Mucosa of descending colon (tissue), 3 donors: Measurements from ENCODE around the gene PFKL. TPM values are rescaled to one million over a fixed set of nuclear protein-coding genes. Genes with fewer than 3 reads are reported as not detected.
A peak's percentile ranks its signal among the peaks of the same experiment; 100 is the strongest.

ENCODE experiments used
- ATAC-seq: fragments of 200-7000 bp; cut with Tn5 transposase; one replicate; pipeline ENCODE4 v1.9.1; 2020; ENCODE audit warnings: mild to moderate bottlenecking, moderate library complexity
- DNase-seq, 3 donors: peaks; one replicate each; pipeline ENCODE4 v3.0.0-alpha.2; 2020
- H3K36me3 ChIP-seq: fragments of 200-600 bp; one replicate; pipeline ENCODE4 v1.8.0; 2021; ENCODE audit warnings: low read depth, mild to moderate bottlenecking
- H3K4me1 ChIP-seq: fragments of 200-600 bp; one replicate; pipeline ENCODE4 v1.8.0; 2021; ENCODE audit warnings: low read depth, mild to moderate bottlenecking
- H3K4me3 ChIP-seq: fragments of 200-600 bp; one replicate; pipeline ENCODE4 v1.8.0; 2021; ENCODE audit warnings: mild to moderate bottlenecking
- H3K9me3 ChIP-seq: fragments of 200-600 bp; one replicate; pipeline ENCODE4 v1.8.0; 2021; ENCODE audit warnings: mild to moderate bottlenecking
- intact Hi-C, 2 donors: fragments of 100-400 bp; cut with DNase I in 1 of 2; cut with micrococcal nuclease in 1 of 2; formaldehyde crosslinking; loops; one replicate each; pipeline versions ENCODE4 v1.11.0 to v1.11.1; 2022; cut with DNase I, micrococcal nuclease
- total RNA-seq, 3 donors: library from RNA; stranded (reverse); fragmentation: NEBNext Ultra II Directional in 2 of 3; extraction: Animal tissue kit (Norgen Biotek cat#: 25700) in 2 of 3; gene quantifications; one replicate each; pipeline versions ENCODE4 v1.2.1 to v1.2.4, GENCODE V29; 2021 to 2023
- TF ChIP-seq, protein P1 (sequence below): fragments of 200-600 bp; IDR thresholded peaks from one replicate; pipeline ENCODE4 v1.8.0; 2022; ENCODE audit warnings: antibody characterized with exemption, mild to moderate bottlenecking
- donor health status: DM: no; HTN: no; CAD: no; lungs with moderate emphysema.
- donor health status: DM: no; HTN: no; CAD: no.
- donor health status: DM: no; HTN: yes; CAD: no.

Gene PFKL
- total RNA-seq, 3 donors from 2014 or later: 150 to 299 (median 237) TPM

DNA sequence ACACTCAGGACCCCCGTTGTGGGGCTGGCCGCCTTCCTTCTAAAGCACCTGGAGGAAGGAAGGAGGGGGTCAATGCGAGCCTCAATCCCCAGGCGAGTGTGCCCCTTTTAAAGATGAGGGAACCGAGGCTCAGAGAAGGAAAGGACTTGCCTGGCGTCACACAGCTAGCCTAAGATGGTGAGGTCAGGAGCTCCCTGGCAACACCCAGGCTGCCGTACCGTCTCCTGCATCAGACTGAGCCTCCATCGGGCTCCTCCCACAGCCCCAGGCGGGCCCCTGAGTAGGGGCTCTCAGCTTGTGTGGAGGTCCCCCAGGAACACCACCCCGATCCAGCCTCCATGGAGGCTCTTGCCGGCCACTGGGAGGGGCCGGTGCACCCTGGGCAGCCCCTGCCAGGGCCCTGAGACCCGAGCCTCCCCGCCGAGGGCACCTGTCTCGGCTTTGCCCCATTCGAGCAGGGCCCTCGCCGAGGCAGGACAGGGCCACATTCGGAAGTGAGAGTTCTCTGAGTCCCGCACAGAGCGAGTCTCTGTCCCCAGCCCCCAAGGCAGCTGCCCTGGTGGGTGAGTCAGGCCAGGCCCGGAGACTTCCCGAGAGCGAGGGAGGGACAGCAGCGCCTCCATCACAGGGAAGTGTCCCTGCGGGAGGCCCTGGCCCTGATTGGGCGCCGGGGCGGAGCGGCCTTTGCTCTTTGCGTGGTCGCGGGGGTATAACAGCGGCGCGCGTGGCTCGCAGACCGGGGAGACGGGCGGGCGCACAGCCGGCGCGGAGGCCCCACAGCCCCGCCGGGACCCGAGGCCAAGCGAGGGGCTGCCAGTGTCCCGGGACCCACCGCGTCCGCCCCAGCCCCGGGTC, 14.5 kb upstream of the PFKL start, which contains the start of gene AIRE:
Gene AIRE, plus strand, starts transcription at position 739 of the 855 bp plus-strand sequence. CDS start 131 bp downstream, outside the sequence.
- DNase-seq (peak in 2 of 3 donors; percentile 26 to 44), ATAC-seq (peak; percentile 47)
- intact Hi-C loops: no loop called here
- Histone ChIP-seq H3K4me3 (no peak within 1 kb of the TSS), H3K4me1 (no peaks in the 10 kb centered on the region), H3K9me3 (no peaks in the 10 kb centered on the region), H3K36me3 (no peaks in the 10 kb centered on the region)
- TF ChIP-seq, protein P1, sequence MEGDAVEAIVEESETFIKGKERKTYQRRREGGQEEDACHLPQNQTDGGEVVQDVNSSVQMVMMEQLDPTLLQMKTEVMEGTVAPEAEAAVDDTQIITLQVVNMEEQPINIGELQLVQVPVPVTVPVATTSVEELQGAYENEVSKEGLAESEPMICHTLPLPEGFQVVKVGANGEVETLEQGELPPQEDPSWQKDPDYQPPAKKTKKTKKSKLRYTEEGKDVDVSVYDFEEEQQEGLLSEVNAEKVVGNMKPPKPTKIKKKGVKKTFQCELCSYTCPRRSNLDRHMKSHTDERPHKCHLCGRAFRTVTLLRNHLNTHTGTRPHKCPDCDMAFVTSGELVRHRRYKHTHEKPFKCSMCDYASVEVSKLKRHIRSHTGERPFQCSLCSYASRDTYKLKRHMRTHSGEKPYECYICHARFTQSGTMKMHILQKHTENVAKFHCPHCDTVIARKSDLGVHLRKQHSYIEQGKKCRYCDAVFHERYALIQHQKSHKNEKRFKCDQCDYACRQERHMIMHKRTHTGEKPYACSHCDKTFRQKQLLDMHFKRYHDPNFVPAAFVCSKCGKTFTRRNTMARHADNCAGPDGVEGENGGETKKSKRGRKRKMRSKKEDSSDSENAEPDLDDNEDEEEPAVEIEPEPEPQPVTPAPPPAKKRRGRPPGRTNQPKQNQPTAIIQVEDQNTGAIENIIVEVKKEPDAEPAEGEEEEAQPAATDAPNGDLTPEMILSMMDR: no peak

DNA sequence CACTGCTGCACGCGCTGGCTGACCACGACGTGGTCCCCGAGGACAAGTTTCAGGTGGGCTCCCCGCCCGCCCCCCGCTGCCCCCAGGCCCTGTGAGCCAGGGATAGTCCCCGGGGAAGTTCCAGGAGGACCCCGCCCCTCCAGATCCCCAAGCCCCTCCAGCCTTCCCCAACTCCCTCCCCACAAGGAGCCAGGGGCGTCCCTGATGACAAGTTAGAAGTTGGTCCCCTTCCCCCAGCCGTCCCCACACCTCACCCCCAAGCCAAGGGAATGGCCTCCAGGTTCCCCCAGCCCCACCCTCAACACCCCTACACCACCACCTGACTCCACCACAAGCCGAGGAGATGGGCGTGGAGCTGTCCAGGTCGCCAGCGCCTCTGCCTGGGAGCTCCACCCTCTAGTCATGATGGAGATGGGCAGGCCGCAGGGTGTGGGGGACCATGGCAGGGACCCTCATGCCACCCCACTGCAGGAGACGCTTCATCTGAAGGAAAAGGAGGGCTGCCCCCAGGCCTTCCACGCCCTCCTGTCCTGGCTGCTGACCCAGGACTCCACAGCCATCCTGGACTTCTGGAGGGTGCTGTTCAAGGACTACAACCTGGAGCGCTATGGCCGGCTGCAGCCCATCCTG, 13.7 kb upstream of the PFKL start:
- H3K4me1 ChIP-seq: no peaks in the 10 kb centered on the region
- peak in 1 of 3 donors; percentile 41 for DNase-seq
- no peaks in the 10 kb centered on the region for H3K36me3 ChIP-seq
- TF ChIP-seq, protein P1: no peak
- intact Hi-C loops: no loop called here
- no peaks in the 10 kb centered on the region for H3K9me3 ChIP-seq
- no peak for ATAC-seq
- no peak overlapping the region for H3K4me3 ChIP-seq

DNA sequence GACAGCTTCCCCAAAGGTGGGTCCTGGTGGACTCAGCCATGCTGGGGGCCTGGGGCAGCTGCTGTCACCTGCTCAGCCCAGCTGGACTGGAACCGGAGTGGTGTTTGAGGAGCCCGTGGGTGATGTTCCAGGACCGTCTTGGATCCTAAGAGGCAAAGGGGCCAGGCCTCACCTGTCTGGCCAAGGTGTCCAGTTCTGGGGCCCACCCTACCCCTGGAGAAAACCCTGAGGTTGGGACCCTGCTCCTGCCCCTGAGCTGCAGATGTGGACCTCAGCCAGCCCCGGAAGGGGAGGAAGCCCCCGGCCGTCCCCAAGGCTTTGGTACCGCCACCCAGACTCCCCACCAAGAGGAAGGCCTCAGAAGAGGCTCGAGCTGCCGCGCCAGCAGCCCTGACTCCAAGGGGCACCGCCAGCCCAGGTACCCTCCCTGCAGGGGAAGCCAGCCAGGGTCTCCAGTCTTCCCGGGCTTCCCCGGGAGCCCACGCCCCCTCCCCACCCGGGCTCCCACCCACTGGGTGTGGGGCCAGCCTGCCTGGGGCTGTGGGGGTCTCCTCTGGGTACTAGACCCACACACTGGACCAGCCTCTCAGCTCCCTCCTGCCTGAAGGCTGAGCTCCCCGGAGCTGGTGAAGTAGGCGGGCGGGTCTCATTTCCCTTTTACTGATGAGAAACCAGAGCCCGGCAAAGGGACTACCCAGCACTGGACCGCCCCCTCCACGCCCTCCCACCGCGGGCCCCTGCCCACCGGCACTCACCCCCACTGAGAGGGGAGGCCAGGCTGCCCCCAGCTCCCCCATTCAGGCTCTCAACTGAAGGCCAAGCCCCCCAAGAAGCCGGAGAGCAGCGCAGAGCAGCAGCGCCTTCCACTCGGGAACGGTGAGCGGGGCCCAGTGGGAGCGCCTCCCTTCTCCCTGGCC, 12.9 kb upstream of the PFKL start:
- ATAC-seq (no peak), DNase-seq (peak in 2 of 3 donors; percentile 27 to 49)
- H3K4me1 ChIP-seq: no peaks in the 10 kb centered on the region
- H3K4me3 ChIP-seq: no peak overlapping the region
- TF ChIP-seq, protein P1: no peak
- no peaks in the 10 kb centered on the region for H3K36me3 ChIP-seq
- intact Hi-C loops: no loop called here
- H3K9me3 ChIP-seq: no peaks in the 10 kb centered on the region

DNA sequence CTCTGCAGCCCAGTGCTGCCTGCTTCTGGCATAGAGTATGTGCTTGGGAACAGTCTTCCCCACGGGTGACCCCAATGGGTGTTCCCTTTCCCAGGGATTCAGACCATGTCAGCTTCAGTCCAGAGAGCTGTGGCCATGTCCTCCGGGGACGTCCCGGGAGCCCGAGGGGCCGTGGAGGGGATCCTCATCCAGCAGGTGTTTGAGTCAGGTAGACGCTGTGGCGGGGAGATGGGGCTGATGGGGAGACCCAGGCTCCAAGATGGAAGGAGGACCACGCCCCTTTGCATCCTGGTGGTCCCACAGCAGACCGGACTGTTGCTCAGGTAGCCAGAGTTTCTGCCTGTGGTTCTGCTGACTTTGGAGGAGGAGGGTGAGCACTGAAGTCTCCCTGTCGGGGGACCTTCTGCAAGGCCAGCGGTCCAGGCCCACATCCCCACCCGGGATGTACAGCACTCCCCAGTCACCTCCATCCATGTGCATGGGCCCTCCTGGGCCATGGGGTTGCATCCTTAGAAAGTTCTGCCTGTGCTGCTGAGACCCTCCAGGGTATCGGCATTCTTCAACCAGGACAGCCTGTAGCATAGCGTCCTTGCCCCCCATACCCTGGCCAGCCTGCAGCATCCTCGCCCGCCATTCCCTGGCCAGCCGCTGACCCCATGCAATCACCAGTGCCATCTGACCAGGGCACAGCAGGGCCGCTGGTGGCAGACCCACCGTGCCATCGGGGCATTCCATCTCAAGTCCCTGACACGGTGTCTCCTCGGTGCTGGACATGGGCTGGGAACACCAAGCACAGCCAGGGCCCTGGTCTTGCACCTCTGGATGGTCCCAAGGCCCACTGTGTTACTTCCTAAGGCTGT, 11.4 kb upstream of the PFKL start:
- DNase-seq (peak in 1 of 3 donors; percentile 46), ATAC-seq (no peak)
- Histone ChIP-seq H3K4me3 (no peak overlapping the region), H3K36me3 (no peaks in the 10 kb centered on the region), H3K9me3 (no peaks in the 10 kb centered on the region), H3K4me1 (no peaks in the 10 kb centered on the region)
- intact Hi-C loops: no loop called here
- TF ChIP-seq, protein P1: no peak
